NCI-H510A (cell line): ENCODE results near the gene SLCO3A1.
"Not testable (repeated sequence)": the region's sequence is repeated elsewhere in the genome, so short reads cannot be mapped to it uniquely, and the experiment has no call there.

Experiments used
- DNase-seq: peaks from one replicate; lab custom pipeline; 2025; lab: John Stamatoyannopoulos, UW

The SLCO3A1 gene

DNA sequence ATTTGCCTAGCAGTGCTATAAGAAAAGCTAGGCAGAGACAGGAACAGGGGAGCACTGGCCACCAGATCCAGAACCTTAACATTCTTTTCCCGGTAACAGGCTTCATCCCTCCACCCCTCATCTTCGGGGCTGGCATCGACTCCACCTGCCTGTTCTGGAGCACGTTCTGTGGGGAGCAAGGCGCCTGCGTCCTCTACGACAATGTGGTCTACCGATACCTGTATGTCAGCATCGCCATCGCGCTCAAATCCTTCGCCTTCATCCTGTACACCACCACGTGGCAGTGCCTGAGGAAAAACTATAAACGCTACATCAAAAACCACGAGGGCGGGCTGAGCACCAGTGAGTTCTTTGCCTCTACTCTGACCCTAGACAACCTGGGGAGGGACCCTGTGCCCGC is 309.1 kb downstream of the SLCO3A1 start:
- DNase-seq, result no peak

DNA sequence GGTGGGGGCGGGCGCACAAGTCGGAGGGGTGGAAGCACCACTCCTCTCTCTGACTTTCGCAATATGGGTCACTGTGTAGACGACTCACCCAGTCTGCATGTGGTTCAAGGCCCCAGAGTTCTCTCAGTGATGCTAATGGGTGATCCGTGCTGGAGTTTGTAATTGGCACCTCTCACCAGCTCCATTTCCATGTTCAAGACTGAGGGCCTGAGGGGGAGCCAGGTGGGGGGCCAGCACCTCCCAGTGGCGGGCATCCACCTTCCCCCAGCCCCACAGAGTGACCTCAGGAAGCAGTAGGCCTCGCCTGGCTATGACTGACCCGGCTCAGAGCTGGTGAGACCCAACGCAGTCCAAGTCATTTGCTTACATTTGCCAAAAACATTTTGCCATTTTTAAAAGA is 310.1 kb downstream of the SLCO3A1 start:
- no peak for DNase-seq

- DNase-seq, result no peak
These were observed 311.0 kb downstream of the SLCO3A1 start for GRCh38 chr15:92164327-92165000.

DNA sequence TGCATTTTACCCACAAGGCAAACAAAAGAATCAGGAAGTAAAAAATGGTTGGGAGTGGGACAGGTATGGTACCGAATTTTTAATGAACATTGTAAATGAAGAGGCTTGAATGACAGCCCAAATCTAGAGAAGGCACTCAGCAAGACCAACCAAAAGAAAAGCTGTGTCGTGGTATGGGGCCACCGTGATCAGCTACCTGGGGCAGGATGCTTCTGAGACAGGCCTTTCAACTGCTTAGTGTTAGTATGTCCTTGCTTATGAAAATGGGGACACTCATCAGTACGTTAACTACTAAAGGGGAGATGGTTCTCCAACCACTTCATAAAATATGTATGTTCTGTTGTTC is 311.5 kb downstream of the SLCO3A1 start:
- no peak for DNase-seq

GRCh38 chr15:92166029-92166428 is 312.5 kb downstream of the SLCO3A1 start:
- no peak for DNase-seq

GRCh38 chr15:92166751-92167405 is 313.4 kb downstream of the SLCO3A1 start:
- DNase-seq, result no peak

DNA sequence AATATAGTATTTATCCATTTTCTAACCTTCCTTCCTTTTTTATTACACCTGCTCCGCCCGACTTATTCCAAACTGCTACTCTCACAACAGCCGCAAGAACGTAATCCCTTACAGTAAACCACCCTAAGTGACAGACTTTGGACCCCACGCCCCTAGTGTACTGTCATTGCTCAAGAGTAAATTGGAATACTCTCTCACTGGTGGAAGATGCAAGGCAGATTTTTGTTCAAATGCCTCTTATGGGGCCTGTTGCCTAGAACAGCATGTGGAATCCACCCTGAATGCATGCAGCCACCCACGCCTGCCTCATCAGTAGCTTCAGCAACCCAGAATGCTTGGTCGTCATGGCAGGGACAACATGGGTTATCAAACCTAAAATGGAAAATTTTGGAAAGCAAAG is 313.9 kb downstream of the SLCO3A1 start:
- DNase-seq, result no peak

DNA sequence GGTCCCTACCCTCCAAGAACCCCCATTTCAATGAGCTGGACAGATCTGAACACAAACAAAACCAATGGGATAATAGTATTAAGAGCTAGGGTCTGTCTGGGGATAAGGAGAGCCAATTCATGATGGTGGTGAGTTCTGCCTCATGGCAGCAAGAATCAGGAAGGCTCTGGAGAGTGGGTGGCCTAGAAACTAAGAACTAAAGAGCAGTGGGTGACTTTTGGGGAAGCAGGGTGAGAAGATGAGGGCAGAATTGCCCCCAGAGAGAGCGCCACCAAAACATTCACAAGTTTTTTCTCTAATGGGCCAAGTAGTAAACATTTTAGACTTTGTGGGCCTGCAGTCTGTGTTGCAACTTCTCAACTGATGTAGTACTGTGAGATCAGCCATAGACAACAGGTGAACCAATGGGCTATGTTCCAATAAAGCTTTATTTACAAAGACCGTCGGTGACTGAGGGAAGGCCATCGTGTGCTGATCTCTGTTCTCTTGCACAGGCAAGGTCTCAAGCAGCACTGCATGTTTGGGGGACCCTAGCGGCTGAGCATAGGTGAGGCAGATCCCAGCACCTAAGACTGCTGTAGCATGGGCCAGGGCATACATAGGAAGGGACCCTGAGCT is 314.7 kb downstream of the SLCO3A1 start:
- no peak for DNase-seq

DNA sequence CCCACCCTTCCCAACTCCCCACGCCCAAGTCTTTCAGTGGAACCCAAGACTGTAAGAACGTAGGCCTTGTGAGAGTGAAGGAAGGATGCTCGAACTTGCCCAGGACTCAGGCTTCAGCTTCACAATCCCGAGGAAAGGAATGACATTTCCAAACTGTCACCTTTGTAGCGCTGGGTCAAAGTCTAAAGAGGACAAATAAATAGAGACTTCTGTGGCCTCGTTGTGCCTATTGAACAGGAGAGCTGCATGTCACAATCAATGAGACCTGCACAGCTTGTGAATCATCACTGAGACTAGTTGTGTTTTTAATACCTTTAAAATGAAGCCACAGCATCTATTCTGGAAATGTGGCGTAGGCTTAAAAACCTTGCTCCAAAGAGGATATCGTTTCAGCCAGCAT is 317.4 kb downstream of the SLCO3A1 start:
- DNase-seq, result no peak

DNA sequence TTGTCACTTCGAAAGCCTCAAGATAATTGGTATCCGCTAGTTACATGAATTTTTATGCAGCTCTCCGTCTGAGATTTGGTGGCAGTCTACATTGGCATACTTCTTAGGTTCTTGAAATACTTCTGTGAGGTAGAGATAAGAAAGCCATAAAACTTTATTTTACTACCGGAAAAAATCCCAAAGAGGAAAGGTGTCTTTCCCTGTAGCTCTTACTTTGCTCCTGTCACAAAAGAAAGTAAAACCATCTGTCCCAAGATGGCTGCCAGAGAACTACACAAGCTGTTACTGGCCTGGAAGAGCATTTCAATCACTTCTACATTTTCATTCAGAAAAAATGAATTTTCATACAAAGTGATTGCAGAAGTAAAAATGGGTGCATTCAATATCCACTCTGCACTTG is 325.4 kb downstream of the SLCO3A1 start:
- no peak for DNase-seq

- no peak for DNase-seq
These were observed 330.6 kb downstream of the SLCO3A1 start for GRCh38 chr15:92184142-92184541.

DNA sequence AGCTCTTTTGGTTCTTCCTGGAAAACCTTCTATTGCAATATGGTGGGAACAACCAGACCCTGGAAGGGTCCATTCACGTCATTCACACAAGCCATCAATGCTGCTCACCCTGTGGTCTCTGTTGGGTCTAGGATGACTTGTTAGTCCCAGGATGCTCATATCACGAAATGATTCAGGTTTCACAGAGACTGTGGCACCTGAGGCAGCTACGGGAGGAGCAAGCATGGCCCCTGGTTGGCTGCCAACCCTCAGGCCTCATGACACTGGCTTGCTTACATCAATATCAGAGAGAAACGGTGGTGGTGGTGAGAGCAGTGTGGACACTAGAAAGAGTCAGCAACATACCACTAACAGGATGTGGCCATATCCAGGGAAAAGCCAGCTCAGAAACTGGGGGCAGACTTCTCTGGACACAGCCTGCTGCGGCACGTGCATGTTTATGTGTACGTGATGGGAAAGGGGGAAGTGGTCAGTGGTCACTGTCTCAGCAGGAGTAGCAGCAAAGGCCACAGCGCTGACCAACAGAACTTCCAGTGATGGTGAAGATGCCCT is 331.2 kb downstream of the SLCO3A1 start:
- no peak for DNase-seq

DNA sequence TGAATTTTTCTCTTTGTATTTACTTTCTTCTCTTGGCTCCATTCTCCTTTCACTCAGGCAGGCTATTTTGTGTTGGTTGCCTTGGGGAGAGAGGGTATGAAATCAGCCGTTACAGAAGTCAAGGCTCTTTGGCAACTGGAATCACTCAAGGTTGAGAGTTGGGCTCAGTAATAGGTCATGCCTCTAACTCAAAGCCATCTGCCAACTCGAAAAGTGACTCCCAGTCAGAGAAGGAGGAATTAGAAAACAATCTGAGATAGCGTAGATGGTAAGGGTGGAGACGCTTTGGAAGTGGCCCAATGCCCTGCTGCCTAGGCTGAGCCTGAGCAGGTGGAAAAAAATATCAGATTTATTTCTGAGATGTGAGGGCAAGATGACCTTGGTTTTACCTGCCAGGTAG is 334.5 kb downstream of the SLCO3A1 start:
- no peak for DNase-seq

- no peak for DNase-seq
These were observed 335.7 kb downstream of the SLCO3A1 start for GRCh38 chr15:92189166-92189565.

DNA sequence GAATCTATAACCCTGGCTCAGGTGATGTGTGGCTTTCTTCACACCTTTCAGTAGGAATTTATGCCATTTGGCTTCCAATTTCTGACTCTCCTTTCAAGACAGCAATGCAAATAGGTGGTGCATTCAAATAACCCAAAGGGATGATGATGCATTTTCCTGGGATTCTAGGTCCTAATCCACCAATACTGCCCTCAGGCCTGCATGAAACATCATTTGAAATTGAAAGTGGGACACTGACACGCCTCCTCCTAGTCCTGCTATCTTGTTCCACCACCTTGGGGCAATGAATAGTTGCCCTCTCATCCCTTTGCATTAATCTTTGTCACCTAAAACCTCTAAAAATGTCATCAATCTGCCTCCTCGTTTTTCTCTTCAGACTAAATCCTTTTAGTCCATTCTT is 341.7 kb downstream of the SLCO3A1 start:
- DNase-seq, result no peak

GRCh38 chr15:92196342-92196741 is 342.8 kb downstream of the SLCO3A1 start:
- no peak for DNase-seq

DNA sequence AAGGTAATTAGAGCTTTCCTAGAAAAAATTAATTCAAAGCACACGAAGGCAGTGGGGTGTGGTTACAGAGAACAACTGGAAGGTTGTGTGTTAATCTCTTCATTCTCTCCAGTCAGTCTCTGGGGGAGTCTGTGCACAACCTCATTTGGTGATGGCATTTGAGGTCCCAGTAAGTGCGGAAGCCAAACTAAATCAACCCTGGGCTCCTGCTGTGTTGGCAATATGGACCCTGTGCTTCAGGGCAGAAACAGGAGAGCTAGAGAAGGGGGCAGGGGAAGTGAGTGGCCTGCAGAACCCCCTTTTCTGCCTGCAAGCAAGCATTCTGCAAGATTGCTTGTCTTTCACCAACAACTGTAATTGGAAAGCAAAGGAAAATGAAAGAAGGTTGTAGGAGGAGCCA is 344.2 kb downstream of the SLCO3A1 start:
- DNase-seq, result no peak

GRCh38 chr15:92200891-92201290 is 347.4 kb downstream of the SLCO3A1 start:
- no peak for DNase-seq

GRCh38 chr15:92205255-92205739 is 351.8 kb downstream of the SLCO3A1 start:
- no peak for DNase-seq

DNA sequence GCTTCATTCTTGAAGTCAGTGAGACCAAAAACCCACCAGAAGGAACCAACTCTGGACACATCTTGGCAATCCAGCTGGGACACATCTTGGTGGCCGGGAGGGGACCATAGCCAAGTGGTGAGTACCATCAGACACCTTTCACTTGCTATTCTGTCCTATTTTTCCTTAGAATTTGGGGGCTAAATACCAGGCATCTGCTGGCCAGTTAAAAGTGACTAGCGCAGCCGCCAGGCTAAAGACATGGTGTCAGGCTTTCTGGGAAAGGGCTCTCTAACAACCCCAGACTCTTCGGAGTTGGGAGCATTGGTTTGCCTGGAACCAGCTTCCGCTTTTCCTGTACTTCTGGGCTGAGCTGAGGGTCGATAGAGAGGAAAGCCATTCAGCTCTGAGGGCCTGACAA is 354.1 kb downstream of the SLCO3A1 start:
- not testable (repeated sequence) for DNase-seq
